ENCODE data around the gene LCE1B.

LCE1B gene

GRCh38 chr1:152811671-152812070 lies at the start of gene LCE1B:
LCE1B (plus strand) TSS chr1:152811971; CDS start chr1:152812447, 476 bp downstream.
- no peak for DNase-seq

GRCh38 chr1:152768847-152769533 lies 42.8 kb upstream of the LCE1B start:
- no peak for DNase-seq

GRCh38 chr1:152770411-152770810 lies 41.4 kb upstream of the LCE1B start:
- no peak for DNase-seq

GRCh38 chr1:152774875-152775274 lies 36.9 kb upstream of the LCE1B start, which contains the start of gene LCE1F:
LCE1F (plus strand) TSS chr1:152775140; CDS start chr1:152776372, 1,232 bp downstream.
- no peak for DNase-seq

- no peak for DNase-seq
Observed at GRCh38 chr1:152776361-152776760, 35.4 kb upstream of the LCE1B start.

GRCh38 chr1:152777510-152778137 lies 34.1 kb upstream of the LCE1B start:
- DNase-seq = no peak

- DNase-seq = no peak
Observed at GRCh38 chr1:152783095-152783494, 28.7 kb upstream of the LCE1B start.

GRCh38 chr1:152786077-152786476 lies 25.7 kb upstream of the LCE1B start, which contains the start of gene LCE1E:
LCE1E (plus strand) TSS chr1:152786257; CDS start chr1:152787300, 1,043 bp downstream.
- no peak for DNase-seq

- DNase-seq = no peak
Observed at GRCh38 chr1:152795686-152796085, 16.1 kb upstream of the LCE1B start.

GRCh38 chr1:152796421-152796820 lies 15.3 kb upstream of the LCE1B start, which contains the start of gene LCE1D:
LCE1D (plus strand) TSS chr1:152796721; CDS start chr1:152797795, 1,074 bp downstream.
- no peak for DNase-seq

- DNase-seq = no peak
Observed at GRCh38 chr1:152801333-152801732, 10.4 kb upstream of the LCE1B start.

- DNase-seq = no peak
Observed at GRCh38 chr1:152806576-152806975, 5.2 kb upstream of the LCE1B start, which contains the start of gene LCE1C. LCE1C (minus strand) TSS chr1:152806651; CDS start chr1:152805478, 1,173 bp downstream.

GRCh38 chr1:152811050-152811449 lies 721 bp upstream of the LCE1B start:
- no peak for DNase-seq

GRCh38 chr1:152817309-152817708 lies 5.5 kb downstream of the LCE1B start:
- no peak for DNase-seq

- DNase-seq = no peak
Observed at GRCh38 chr1:152823294-152823693, 11.5 kb downstream of the LCE1B start.

- DNase-seq = no peak
Observed at GRCh38 chr1:152824964-152825363, 13.2 kb downstream of the LCE1B start.

- no peak for DNase-seq
Observed at GRCh38 chr1:152827173-152827572, 15.4 kb downstream of the LCE1B start, which contains the start of gene LCE1A. LCE1A (plus strand) TSS chr1:152827473; CDS start chr1:152827473, 0 bp downstream.

GRCh38 chr1:152836870-152837269 lies 25.1 kb downstream of the LCE1B start:
- DNase-seq = no peak

GRCh38 chr1:152842556-152842955 lies 30.8 kb downstream of the LCE1B start, which contains the start of gene LCE6A:
LCE6A (plus strand) TSS chr1:152842856; CDS start chr1:152843521, 665 bp downstream.
- DNase-seq = no peak

GRCh38 chr1:152855661-152856060 lies 43.9 kb downstream of the LCE1B start:
- DNase-seq = no peak

GRCh38 chr1:152858062-152858461 lies 46.3 kb downstream of the LCE1B start:
- no peak for DNase-seq

- DNase-seq = no peak
Observed at GRCh38 chr1:152859696-152860095, 47.9 kb downstream of the LCE1B start, which contains the start of gene LCE7A. LCE7A (plus strand) TSS chr1:152859996; CDS start chr1:152860698, 702 bp downstream.

- no peak for DNase-seq
Observed at GRCh38 chr1:152860129-152860528, 48.4 kb downstream of the LCE1B start.

- no peak for DNase-seq
Observed at GRCh38 chr1:152861374-152861773, 49.6 kb downstream of the LCE1B start.

All from activated T-cell treated with anti-CD3 and anti-CD28 coated beads, Interleukin-2, amount 50 U/mL, for 1 hour (primary cell).